Activated CD8-positive, alpha-beta memory T cell treated with anti-CD3 and anti-CD28 coated beads, Interleukin-2, amount 50 U/mL, for 48 hours (primary cell): ENCODE measurements around the gene KIF2A.

Experiments used
- DNase-seq: peaks from one replicate; pipeline ENCODE4 v3.0.0-alpha.2; 2020

Gene KIF2A

GRCh38 chr5:62386824-62387223 is 80.8 kb downstream of the KIF2A start:
- no peak for DNase-seq

- no peak for DNase-seq
Observed at GRCh38 chr5:62395210-62395950, 89.4 kb downstream of the KIF2A start.

- peak; percentile 92 for DNase-seq
Observed at GRCh38 chr5:62403411-62404250, 97.6 kb downstream of the KIF2A start, which contains the start of gene DIMT1. Gene DIMT1, minus strand, starts transcription at chr5:62403905. Its CDS starts 133 bp downstream, at chr5:62403772.

GRCh38 chr5:62412549-62413329 is 106.7 kb downstream of the KIF2A start, which contains the start of gene IPO11:
Gene IPO11, plus strand, starts transcription at chr5:62412763. Its CDS starts 24,517 bp downstream, at chr5:62437280.
- peak; percentile 100 for DNase-seq

GRCh38 chr5:62413711-62414110 is 107.7 kb downstream of the KIF2A start:
- DNase-seq = no peak

- no peak for DNase-seq
Observed at GRCh38 chr5:62418462-62419076, 112.6 kb downstream of the KIF2A start.

- DNase-seq = no peak
Observed at GRCh38 chr5:62419609-62420008, 113.6 kb downstream of the KIF2A start.

GRCh38 chr5:62421414-62421813 is 115.4 kb downstream of the KIF2A start:
- DNase-seq = no peak

- no peak for DNase-seq
Observed at GRCh38 chr5:62424763-62425162, 118.8 kb downstream of the KIF2A start.

- DNase-seq = no peak
Observed at GRCh38 chr5:62431735-62432620, 126.0 kb downstream of the KIF2A start.

GRCh38 chr5:62432621-62433064 is 126.6 kb downstream of the KIF2A start:
- no peak for DNase-seq
